ENCODE data around the gene NREP.

Gene NREP

GRCh38 chr5:111764019-111764418 is 7.0 kb upstream of the NREP start:
- no peak for FAIRE-seq

- no peak for FAIRE-seq
These were observed 5.9 kb upstream of the NREP start for GRCh38 chr5:111762895-111763294.

GRCh38 chr5:111758284-111758628 is 1.3 kb upstream of the NREP start:
- FAIRE-seq, result no peak

GRCh38 chr5:111757355-111758283 is 625 bp upstream of the NREP start:
- no peak for FAIRE-seq

- FAIRE-seq, result no peak
These were observed 1.0 kb downstream of the NREP start for GRCh38 chr5:111755942-111756381.

GRCh38 chr5:111755345-111755941 is 1.6 kb downstream of the NREP start:
- no peak for FAIRE-seq

- no peak for FAIRE-seq
These were observed 3.0 kb downstream of the NREP start for GRCh38 chr5:111753884-111754589.

- FAIRE-seq, result no peak
These were observed 4.5 kb downstream of the NREP start for GRCh38 chr5:111752426-111752965.

- FAIRE-seq, result no peak
These were observed 7.5 kb downstream of the NREP start for GRCh38 chr5:111749303-111750026.

- no peak for FAIRE-seq
These were observed 8.7 kb downstream of the NREP start for GRCh38 chr5:111748304-111748763.

GRCh38 chr5:111747337-111747736 is 9.7 kb downstream of the NREP start:
- no peak for FAIRE-seq

- no peak for FAIRE-seq
These were observed 10.2 kb downstream of the NREP start for GRCh38 chr5:111746791-111747190.

GRCh38 chr5:111745075-111745739 is 11.8 kb downstream of the NREP start:
- FAIRE-seq, result no peak

GRCh38 chr5:111744455-111744854 is 12.5 kb downstream of the NREP start:
- FAIRE-seq, result no peak

GRCh38 chr5:111743988-111744387 is 13.0 kb downstream of the NREP start:
- FAIRE-seq, result no peak

GRCh38 chr5:111743512-111743911 is 13.5 kb downstream of the NREP start:
- no peak for FAIRE-seq

GRCh38 chr5:111742177-111742994 is 14.6 kb downstream of the NREP start:
- FAIRE-seq, result no peak

- FAIRE-seq, result no peak
These were observed 15.7 kb downstream of the NREP start for GRCh38 chr5:111741278-111741677.

- FAIRE-seq, result no peak
These were observed 17.6 kb downstream of the NREP start for GRCh38 chr5:111739416-111739815.

GRCh38 chr5:111738118-111738517 is 18.9 kb downstream of the NREP start:
- FAIRE-seq, result no peak

GRCh38 chr5:111737716-111738115 is 19.3 kb downstream of the NREP start:
- no peak for FAIRE-seq

Measured in TTC549 (cell line).